Subcutaneous adipose tissue (tissue), 4 donors: Measurements from ENCODE around the gene SLC6A6. TPM values are rescaled to one million over a fixed set of nuclear protein-coding genes. Genes with fewer than 3 reads are reported as not detected.

Source experiments
- total RNA-seq, 4 donors: library from RNA; depleted of rRNA; stranded (reverse); fragments of >200 nt; gene quantifications; one replicate each; pipeline ENCODE4 v1.1.0, GENCODE V29; 2016
- TF ChIP-seq, protein P1 (sequence below): fragments of 450-650 bp; IDR thresholded peaks from one replicate; pipeline ENCODE4 v1.5.1; 2016; ENCODE audit warnings: low read depth, mild to moderate bottlenecking, control low read depth, antibody characterized with exemption, moderate library complexity

The SLC6A6 gene
- total RNA-seq, 4 donors from 2014 or later = 20.5 to 64.8 (median 30.7) TPM

DNA sequence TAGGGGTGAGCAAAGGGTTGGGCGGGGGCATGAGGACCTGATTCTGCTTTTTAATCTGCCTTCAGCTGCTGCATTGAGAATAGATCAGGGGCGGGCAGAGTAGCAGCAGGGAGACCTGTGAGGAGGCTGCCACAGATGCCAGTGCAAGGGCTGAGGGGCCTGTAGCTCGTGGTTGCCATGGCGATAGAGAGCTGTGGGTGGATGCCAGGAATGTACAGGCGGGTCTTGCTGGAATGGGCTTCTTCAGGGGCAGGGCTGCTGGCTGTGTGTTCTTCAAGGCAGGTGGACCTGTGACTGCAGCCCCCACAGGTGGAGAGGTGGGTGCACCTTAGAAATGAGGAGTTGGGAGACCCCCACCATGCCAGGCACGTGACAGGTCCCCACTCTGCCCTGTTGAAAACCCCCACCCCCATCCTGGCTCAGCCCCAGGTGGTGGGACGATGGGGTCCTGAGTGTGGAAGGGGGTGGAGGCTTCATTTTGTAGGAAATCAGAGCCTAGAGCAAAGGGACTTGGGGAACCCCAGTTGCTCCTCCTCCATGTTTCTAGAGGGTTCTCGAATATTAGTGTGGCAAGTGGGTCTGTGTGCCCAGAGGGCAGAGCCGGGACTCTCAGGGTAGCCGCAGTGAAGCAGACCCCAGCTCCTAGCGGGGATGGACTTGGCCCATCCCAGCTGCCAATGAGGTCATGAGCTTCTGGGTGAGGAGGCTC is 38.3 kb downstream of the SLC6A6 start:
- TF ChIP-seq, protein P1, sequence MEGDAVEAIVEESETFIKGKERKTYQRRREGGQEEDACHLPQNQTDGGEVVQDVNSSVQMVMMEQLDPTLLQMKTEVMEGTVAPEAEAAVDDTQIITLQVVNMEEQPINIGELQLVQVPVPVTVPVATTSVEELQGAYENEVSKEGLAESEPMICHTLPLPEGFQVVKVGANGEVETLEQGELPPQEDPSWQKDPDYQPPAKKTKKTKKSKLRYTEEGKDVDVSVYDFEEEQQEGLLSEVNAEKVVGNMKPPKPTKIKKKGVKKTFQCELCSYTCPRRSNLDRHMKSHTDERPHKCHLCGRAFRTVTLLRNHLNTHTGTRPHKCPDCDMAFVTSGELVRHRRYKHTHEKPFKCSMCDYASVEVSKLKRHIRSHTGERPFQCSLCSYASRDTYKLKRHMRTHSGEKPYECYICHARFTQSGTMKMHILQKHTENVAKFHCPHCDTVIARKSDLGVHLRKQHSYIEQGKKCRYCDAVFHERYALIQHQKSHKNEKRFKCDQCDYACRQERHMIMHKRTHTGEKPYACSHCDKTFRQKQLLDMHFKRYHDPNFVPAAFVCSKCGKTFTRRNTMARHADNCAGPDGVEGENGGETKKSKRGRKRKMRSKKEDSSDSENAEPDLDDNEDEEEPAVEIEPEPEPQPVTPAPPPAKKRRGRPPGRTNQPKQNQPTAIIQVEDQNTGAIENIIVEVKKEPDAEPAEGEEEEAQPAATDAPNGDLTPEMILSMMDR = no peak

DNA sequence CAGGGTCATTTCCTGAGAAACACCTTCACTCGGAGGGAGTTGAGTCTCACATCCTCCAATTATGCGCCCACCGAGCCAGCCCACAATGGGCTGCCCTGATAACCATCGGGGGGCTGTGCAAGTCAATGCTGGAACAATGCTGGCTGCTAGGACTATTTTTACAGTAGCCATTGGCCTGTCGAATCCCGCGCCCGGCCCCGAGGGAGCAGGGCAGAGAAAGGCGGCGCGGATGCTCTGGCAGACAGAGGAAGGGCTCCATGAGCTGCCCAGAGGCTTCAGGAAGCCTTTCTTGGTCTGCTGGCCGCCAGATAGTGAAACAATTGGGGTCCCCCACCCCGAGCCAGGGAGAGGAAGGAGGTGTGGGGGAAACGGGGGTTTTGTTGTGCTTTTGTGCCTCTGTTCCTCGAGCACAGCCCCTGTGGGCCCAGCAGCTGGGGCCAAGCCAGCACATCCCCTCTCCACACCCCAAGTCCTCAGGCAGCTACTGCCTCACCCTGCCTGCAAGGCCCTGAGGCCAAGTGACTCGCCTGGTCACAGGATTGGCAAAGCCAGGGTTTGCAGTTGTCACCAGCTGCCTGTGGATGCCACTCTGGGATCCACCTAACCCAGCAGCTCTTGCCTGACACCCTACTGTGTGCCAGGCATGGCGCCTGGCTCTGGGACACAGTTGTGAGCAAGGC is 39.0 kb downstream of the SLC6A6 start:
- TF ChIP-seq, protein P1 = no peak

DNA sequence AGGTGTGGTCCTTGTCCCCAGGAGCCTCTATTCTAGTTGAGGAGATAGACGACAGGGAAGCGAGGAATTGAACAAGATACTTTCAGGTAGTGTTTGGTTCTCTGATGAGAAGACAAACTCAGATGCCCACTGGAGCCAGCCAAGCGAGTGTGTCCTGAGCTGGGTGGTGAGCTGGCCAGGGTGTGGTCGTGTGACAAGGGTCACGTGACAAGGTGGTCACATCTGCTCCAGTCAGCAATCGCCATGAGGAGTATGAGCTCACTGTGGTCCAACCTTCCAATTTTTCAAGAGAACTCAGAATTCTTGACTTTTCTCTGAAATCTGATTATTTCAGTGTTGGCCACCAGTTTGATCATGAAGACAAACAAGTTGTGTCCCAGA is 39.5 kb downstream of the SLC6A6 start:
- TF ChIP-seq, protein P1 = no peak

DNA sequence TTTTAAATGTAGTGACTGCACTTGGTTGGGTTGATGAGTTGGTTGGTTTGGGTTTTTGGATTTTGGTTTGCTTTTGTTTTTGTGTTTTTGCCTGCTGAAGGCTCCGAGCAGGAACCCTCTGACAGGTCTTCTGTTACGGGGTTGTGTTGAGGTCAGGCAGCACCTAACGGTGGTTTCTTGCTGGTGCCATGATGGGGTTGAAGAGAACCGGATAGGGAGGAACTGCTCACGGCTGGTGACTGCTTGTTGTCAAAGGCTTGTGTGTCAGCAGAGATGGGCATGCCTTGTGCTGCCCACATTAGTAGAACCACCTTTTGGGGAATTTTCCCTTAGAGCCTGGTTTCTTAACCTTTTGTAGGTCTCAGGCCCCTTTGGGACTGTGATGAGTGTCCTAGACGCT is 42.0 kb downstream of the SLC6A6 start:
- TF ChIP-seq, protein P1 = no peak

DNA sequence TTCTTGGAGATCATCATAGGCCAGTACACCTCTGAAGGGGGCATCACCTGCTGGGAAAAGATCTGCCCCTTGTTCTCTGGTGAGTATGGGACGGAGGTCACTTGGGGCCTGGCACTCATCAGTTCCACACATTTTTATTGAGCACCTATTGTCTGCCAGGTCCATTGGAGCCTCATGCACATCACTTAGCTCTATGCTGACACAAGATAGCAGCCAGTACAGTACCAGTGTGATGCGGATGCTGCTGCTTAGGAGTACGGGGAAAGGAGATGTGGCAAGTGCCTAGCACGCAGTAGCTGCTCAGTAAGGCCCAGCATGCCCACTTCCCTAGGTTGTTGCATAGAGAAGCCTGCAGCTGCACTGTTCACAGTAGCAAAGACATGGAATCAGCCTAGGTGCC is 43.4 kb downstream of the SLC6A6 start:
- TF ChIP-seq, protein P1 = no peak

DNA sequence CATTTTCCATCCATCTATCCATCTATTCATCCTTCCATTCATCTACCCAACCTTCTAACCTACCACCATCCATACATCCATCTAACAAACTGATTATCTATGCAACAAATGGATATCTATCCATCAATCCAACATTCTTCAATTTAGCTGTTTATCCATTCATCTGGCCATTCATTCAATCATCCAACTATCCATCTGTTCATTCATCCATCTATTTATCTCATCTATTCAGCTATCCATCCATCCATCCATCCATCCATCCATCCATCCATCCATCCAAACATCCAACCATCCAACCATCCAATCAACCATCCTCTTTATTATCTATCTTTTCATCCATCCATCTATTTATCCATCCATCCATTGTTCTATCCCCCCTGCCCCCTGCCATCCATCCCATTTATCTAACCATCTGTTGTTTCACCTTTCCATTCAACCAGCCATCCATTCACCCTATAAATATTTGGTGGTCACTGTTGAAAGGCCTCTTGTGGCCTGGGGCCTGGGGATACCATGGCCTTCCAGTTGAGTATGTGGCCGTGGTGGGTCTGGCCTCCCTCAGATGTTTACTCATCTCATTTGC is 44.7 kb downstream of the SLC6A6 start:
- TF ChIP-seq, protein P1 = no peak

DNA sequence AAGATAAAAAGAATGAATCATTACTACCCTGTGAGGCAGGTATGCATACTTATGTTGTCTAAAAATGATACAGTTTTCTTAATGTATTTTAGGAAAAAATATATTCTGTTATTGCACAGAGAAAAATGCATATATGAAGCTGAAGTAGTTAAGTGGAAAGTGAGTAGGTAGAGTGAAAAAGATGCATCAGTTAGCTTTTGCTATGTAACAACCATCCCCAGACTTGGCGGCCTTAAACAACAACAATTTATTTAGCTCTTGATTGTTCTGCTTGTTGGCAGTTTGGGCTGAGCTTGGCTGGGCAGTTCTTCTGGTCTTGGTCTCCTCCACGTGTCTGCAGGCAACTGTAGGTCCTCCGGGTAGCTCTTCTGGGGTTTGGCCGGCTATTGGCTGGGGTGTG is 45.7 kb downstream of the SLC6A6 start:
- TF ChIP-seq, protein P1 = no peak
